A549 (cell line): Measurements from ENCODE around the gene GRIA1. TPM values are rescaled to one million over a fixed set of nuclear protein-coding genes. Genes with fewer than 3 reads are reported as not detected.

Experiments used
- ATAC-seq, 2 experiments: fragments of 200-7000 bp in 1 of 2; fragments of >200 bp in 1 of 2; cut with Nextera tagmentation in 1 of 2; cut with Tn5 transposase in 1 of 2; 3 replicates each; pipeline versions ENCODE4 v1.8.0 to v1.9.1; 2018 to 2020; ENCODE audit warnings: mild to moderate bottlenecking in 1 of 2, moderate library complexity in 1 of 2
- CTCF ChIA-PET: fragments of 300-600 bp; sonication (Branson Sonifier 250); formaldehyde crosslinking; extraction: SDS; loops from one replicate; lab custom pipeline; 2021; ENCODE audit warnings: antibody characterized with exemption, inconsistent platforms; lab: Yijun Ruan, JAX
- POLR2A ChIA-PET: fragments of 350-600 bp; formaldehyde crosslinking; extraction: SDS; loops from one replicate; lab custom pipeline; 2021; ENCODE audit warnings: antibody characterized with exemption, inconsistent platforms; lab: Yijun Ruan, JAX
- DNase-seq, 2 experiments: peaks; one replicate each; pipeline versions ENCODE4 v3.0.0 to v3.0.0-alpha.2; 2011 to 2016; ENCODE audit warnings: low read depth in 1 of 2, low spot score in 1 of 2
- FAIRE-seq: peaks from 2 replicates; lab custom pipeline; 2011; peaks lifted over from hg19 to GRCh38; lab: Jason Lieb, UNC
- H3K27ac ChIP-seq, 2 experiments: fragments of >200 bp; sonication (Bioruptor Twin); formaldehyde crosslinking; 3 replicates each; pipeline ENCODE4 v1.5.1; 2016 to 2017
- H3K4me1 ChIP-seq: fragments of >200 bp; sonication (Bioruptor Twin); formaldehyde crosslinking; 3 replicates; pipeline ENCODE4 v1.6.1; 2016
- H3K4me2 ChIP-seq: fragments of >200 bp; sonication (Bioruptor Twin); formaldehyde crosslinking; 3 replicates; pipeline ENCODE4 v1.6.1; 2016
- H3K4me3 ChIP-seq: fragments of >200 bp; sonication (Bioruptor Twin); formaldehyde crosslinking; 3 replicates; pipeline ENCODE4 v1.5.1; 2016
- H3K9me3 ChIP-seq: fragments of >200 bp; sonication (Bioruptor Twin); formaldehyde crosslinking; 3 replicates; pipeline ENCODE4 v1.6.1; 2016
- ATOH8 ChIP-seq: fragments of 250-450 bp; sonication (Bioruptor Pico); IDR thresholded peaks from 2 replicates; pipeline ENCODE4 v1.5.0; 2020; ENCODE audit warnings: low read depth, mild to moderate bottlenecking, moderate library complexity
- BHLHE40 ChIP-seq: IDR thresholded peaks from 2 replicates; pipeline ENCODE4 v1.6.1; 2012; ENCODE audit warnings: low read depth, low read length, inconsistent platforms
- CBX8 ChIP-seq: fragments of 200-600 bp; sonication (generic); IDR thresholded peaks from 2 replicates; pipeline ENCODE4 v1.6.1; 2016
- CTCF ChIP-seq: fragments of >200 bp; sonication (Bioruptor Twin); formaldehyde crosslinking; IDR thresholded peaks from 3 replicates; pipeline ENCODE4 v1.5.1; 2016
- EHMT2 ChIP-seq: fragments of 200-600 bp; sonication (generic); IDR thresholded peaks from 2 replicates; pipeline ENCODE4 v1.6.1; 2016; ENCODE audit warnings: antibody characterized with exemption, low read depth, mild to moderate bottlenecking, moderate library complexity
- FOSL2 ChIP-seq, 2 experiments: fragments of 450-650 bp in 1 of 2; fragments of >200 bp in 1 of 2; sonication (Bioruptor Twin) in 1 of 2; formaldehyde crosslinking; IDR thresholded peaks; 2 replicates each; pipeline versions ENCODE4 v1.5.0 to v1.6.1; 2016 to 2020; ENCODE audit warnings: mild to moderate bottlenecking in 1 of 2, moderate library complexity in 1 of 2
- FOXS1 ChIP-seq: fragments of 250-450 bp; sonication (Bioruptor Pico); IDR thresholded peaks from 2 replicates; pipeline ENCODE4 v1.5.0; 2020; ENCODE audit warnings: mild to moderate bottlenecking, moderate library complexity
- HES2 ChIP-seq: fragments of >200 bp; sonication (Bioruptor Twin); formaldehyde crosslinking; IDR thresholded peaks from 2 replicates; pipeline ENCODE4 v1.6.1; 2016
- HEYL ChIP-seq: fragments of 250-450 bp; sonication (Bioruptor Pico); IDR thresholded peaks from 2 replicates; pipeline ENCODE4 v1.8.0; 2021; ENCODE audit warnings: mild to moderate bottlenecking, moderate library complexity
- HOXB5 ChIP-seq: fragments of 250-450 bp; sonication (Bioruptor Pico); IDR thresholded peaks from 2 replicates; pipeline ENCODE4 v1.5.0; 2020; ENCODE audit warnings: mild to moderate bottlenecking, moderate library complexity
- JUN ChIP-seq, 2 experiments: fragments of >200 bp; sonication (Bioruptor Twin); formaldehyde crosslinking; IDR thresholded peaks; 2 replicates in 1 of 2; 3 replicates in 1 of 2; pipeline ENCODE4 v1.6.1; 2016 to 2017
- KDM5A ChIP-seq: fragments of 200-600 bp; sonication (generic); IDR thresholded peaks from 2 replicates; pipeline ENCODE4 v1.6.1; 2016; ENCODE audit warnings: antibody characterized with exemption, mild to moderate bottlenecking
- NFE2L2 ChIP-seq: fragments of 150-350 bp; conservative IDR thresholded peaks from 2 replicates; pipeline ENCODE4 v1.6.1; 2014; ENCODE audit warnings: low read length
- POLR2A ChIP-seq: IDR thresholded peaks from 2 replicates; pipeline ENCODE4 v1.6.1; 2012; ENCODE audit warnings: mild to moderate bottlenecking, low read length
- RCOR1 ChIP-seq: fragments of 150-350 bp; IDR thresholded peaks from 2 replicates; pipeline ENCODE4 v1.6.1; 2014; ENCODE audit warnings: antibody characterized with exemption, low read length, low read depth
- REST ChIP-seq: fragments of 200-600 bp; sonication (generic); IDR thresholded peaks from 2 replicates; pipeline ENCODE4 v1.6.1; 2016; ENCODE audit warnings: antibody characterized with exemption, mild to moderate bottlenecking, moderate library complexity
- RNF2 ChIP-seq: fragments of 200-600 bp; sonication (generic); IDR thresholded peaks from 2 replicates; pipeline ENCODE4 v1.6.1; 2016; ENCODE audit warnings: low read depth, mild to moderate bottlenecking, antibody characterized with exemption, moderate library complexity, borderline replicate concordance
- TFCP2L1 ChIP-seq: fragments of 250-450 bp; sonication (Bioruptor Pico); IDR thresholded peaks from 2 replicates; pipeline ENCODE4 v1.5.0; 2021; ENCODE audit warnings: mild to moderate bottlenecking
- WGBS: methylation state at CpG from one replicate; pipeline ENCODE4 v1.1.6; 2017; ENCODE audit errors: missing lambda C conversion rate; 5-methylcytosine and 5-hydroxymethylcytosine counted together
- polyA plus RNA-seq, 4 experiments: library from polyadenylated mRNA; depleted of rRNA in 3 of 4; stranded (reverse); fragments of >200 nt; fragmentation: RNase III in 1 of 4; extraction: RNeasy Plus Mini Kit Qiagen cat#74134 plus additional on column Dnase treatment in 1 of 4; gene quantifications; 2 replicates in 3 of 4; 3 replicates in 1 of 4; pipeline ENCODE4 v1.2.3, GENCODE V29; 2011 to 2017
- TF ChIP-seq, protein P1 (sequence below): fragments of 150-350 bp; IDR thresholded peaks from 2 replicates; pipeline ENCODE4 v1.6.1; 2014; ENCODE audit warnings: low read depth, mild to moderate bottlenecking, low read length

GRIA1 gene
- polyA plus RNA-seq, 2 of the 4 experiments (the other 2 are of a cell fraction) = not detected

DNA sequence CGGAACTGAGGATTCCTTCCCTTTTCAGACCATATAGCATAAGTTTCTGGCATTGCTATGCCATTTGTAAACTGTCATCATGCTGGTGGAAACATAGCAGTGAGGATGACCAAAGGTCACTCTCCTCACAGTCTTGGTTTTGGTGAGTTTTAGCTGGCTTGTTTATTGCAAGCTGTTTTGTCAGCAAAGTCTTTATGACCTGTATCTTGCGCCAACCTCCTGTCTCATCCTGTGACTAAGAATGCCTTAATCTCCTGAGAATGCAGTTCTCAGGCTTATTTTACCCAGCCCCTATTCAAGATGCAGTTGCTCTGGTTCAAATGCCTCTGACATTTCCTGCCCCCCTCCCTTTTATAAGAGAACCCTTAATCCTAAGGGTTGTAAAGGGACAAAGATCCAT, 26.7 kb upstream of the GRIA1 start:
- CTCF ChIA-PET = interaction anchor here (1.1 kb wide), 1 partner anchor 18 kb away, joined by 3 read pairs; no protein-coding TSS in a partner anchor
- DNase-seq (no peak), FAIRE-seq (no peak)

More for the DNA sequence above, 26.7 kb upstream of the GRIA1 start:
- no peaks in the 10 kb centered on the region for H3K4me1 ChIP-seq
- H3K9me3 ChIP-seq = no peaks in the 10 kb centered on the region
- no peak overlapping the region for H3K4me3 ChIP-seq
- 12% methylated on average over 2 of the region's 2 CpGs for WGBS
- TF ChIP-seq REST (no peak), CBX8 (no peak), EHMT2 (no peak), FOXS1 (no peak), FOSL2 (IDR thresholded peaks at IDR 0.05) (no peak), FOSL2 (CRISPR knock-in tag; IDR thresholded peaks at IDR 0.05) (no peak), KDM5A (no peak), HOXB5 (CRISPR knock-in tag) (no peak), RNF2 (no peak), NFE2L2 (no peak), BHLHE40 (no peak), RCOR1 (no peak), CTCF (no peak), TFCP2L1 (CRISPR knock-in tag) (no peak), HES2 (no peak), POLR2A (no peak), ATOH8 (CRISPR knock-in tag) (no peak), JUN (IDR thresholded peaks at IDR 0.05) (no peak), HEYL (no peak)
- TF ChIP-seq, protein P1, sequence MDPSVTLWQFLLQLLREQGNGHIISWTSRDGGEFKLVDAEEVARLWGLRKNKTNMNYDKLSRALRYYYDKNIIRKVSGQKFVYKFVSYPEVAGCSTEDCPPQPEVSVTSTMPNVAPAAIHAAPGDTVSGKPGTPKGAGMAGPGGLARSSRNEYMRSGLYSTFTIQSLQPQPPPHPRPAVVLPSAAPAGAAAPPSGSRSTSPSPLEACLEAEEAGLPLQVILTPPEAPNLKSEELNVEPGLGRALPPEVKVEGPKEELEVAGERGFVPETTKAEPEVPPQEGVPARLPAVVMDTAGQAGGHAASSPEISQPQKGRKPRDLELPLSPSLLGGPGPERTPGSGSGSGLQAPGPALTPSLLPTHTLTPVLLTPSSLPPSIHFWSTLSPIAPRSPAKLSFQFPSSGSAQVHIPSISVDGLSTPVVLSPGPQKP = no peak
- no peak overlapping the region for H3K27ac ChIP-seq
- POLR2A ChIA-PET = no interaction called here
- no peak overlapping the region for H3K4me2 ChIP-seq
- ATAC-seq = no peak
